ENCODE data around the gene PDE4B.

- TF ChIP-seq EZH2 (IDR thresholded peaks at IDR 0.05; ENCODE audit: low read length, unreplicated experiment) (no peak), CTCF (conservative IDR thresholded peaks at IDR 0.05; ENCODE audit: low read depth, low read length) (no peak), EZH2phosphoT487 (IDR thresholded peaks at IDR 0.05; ENCODE audit: borderline replicate concordance, low read length) (no peak)
Measured at GRCh38 chr1:66384258-66384921, 591.7 kb downstream of the PDE4B start.

Data from PC-3 (cell line).